PC-9 (cell line): Measurements from ENCODE around the gene SLC17A1.

ENCODE experiments used
- CTCF ChIP-seq: fragments of 200-600 bp; sonication (generic); conservative IDR thresholded peaks from 2 replicates; pipeline ENCODE4 v1.6.1; 2017; ENCODE audit warnings: mixed run types, antibody characterized with exemption, mild to moderate bottlenecking, moderate library complexity
- EZH2 ChIP-seq: fragments of 200-600 bp; sonication (generic); IDR thresholded peaks from 2 replicates; pipeline ENCODE4 v1.8.0; 2017; ENCODE audit warnings: antibody characterized with exemption, low read depth

- TF ChIP-seq CTCF = no peak
- no peak for TF ChIP-seq EZH2
These were observed 1.4 kb downstream of the SLC17A1 start for GRCh38 chr6:25830458-25830857.
